GM12875 (cell line): Measurements from ENCODE around the gene HOXB4.

ENCODE experiments used
- H3K4me3 ChIP-seq: one replicate; pipeline ENCODE4 v1.5.1; 2011; ENCODE audit warnings: low read depth, low read length, control low read depth
- TF ChIP-seq, protein P1 (sequence below): IDR thresholded peaks from 2 replicates; pipeline ENCODE4 v1.5.1; 2011; ENCODE audit warnings: low read depth, mild to moderate bottlenecking, control low read depth, inconsistent platforms, low read length, moderate library complexity, borderline replicate concordance; ENCODE audit not compliant: insufficient read depth

HOXB4 gene

GRCh38 chr17:48617471-48618255 is 39.5 kb upstream of the HOXB4 start:
- TF ChIP-seq, protein P1, sequence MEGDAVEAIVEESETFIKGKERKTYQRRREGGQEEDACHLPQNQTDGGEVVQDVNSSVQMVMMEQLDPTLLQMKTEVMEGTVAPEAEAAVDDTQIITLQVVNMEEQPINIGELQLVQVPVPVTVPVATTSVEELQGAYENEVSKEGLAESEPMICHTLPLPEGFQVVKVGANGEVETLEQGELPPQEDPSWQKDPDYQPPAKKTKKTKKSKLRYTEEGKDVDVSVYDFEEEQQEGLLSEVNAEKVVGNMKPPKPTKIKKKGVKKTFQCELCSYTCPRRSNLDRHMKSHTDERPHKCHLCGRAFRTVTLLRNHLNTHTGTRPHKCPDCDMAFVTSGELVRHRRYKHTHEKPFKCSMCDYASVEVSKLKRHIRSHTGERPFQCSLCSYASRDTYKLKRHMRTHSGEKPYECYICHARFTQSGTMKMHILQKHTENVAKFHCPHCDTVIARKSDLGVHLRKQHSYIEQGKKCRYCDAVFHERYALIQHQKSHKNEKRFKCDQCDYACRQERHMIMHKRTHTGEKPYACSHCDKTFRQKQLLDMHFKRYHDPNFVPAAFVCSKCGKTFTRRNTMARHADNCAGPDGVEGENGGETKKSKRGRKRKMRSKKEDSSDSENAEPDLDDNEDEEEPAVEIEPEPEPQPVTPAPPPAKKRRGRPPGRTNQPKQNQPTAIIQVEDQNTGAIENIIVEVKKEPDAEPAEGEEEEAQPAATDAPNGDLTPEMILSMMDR, result no peak
- H3K4me3 ChIP-seq, result no peak overlapping the region

DNA sequence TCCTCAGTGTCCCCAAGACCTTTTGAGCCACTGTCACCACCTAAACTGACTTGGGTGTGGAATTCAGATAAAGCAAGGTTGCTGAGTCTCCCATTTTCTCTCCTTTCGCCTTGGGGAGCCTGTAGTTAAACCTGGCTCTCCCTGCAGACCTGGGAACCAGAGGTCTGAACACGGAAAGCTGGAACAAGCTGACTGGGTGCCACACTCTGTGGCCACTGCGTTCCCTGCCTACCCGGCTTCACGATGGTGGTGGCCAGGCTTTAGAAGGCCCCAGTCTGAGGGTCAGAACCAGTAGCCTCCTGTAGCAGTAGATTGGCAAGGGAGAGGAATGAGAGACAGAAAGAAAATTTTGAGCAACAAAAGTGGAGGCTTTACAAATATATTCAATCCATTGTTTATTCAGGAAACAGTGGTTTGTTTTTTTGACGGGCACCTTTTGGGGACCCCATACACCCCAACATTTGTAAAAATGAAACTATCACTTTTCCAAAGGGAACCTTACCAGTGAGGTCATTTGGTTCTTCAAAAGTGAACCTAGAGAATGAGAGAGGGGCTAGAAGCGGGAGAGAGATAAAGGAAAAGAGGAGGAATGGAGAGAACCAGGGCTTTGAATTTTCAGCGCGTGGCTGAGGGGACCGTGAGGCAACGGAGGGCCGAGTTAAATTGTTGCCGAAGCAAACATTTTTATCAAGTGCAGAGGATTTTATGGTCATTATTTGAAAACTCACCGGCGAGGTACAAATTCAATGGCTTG is 38.7 kb upstream of the HOXB4 start:
- TF ChIP-seq, protein P1, result no peak

GRCh38 chr17:48615963-48616716 is 38.0 kb upstream of the HOXB4 start:
- TF ChIP-seq, protein P1, result no peak
- no peak overlapping the region for H3K4me3 ChIP-seq

More for the DNA sequence above, 38.7 kb upstream of the HOXB4 start:
- H3K4me3 ChIP-seq, result no peak overlapping the region

GRCh38 chr17:48615047-48615962 is 37.2 kb upstream of the HOXB4 start, which contains the start of gene HOXB8:
Gene HOXB8, minus strand, starts transcription at chr17:48615292. Its CDS starts 588 bp downstream, at chr17:48614704.
- TF ChIP-seq, protein P1, result no peak
- no peak within 1 kb of the TSS for H3K4me3 ChIP-seq

GRCh38 chr17:48613862-48614694 is 35.9 kb upstream of the HOXB4 start:
- H3K4me3 ChIP-seq, result no peak overlapping the region
- TF ChIP-seq, protein P1, result no peak
